ENCODE measurements around the gene ALK.

Gene ALK

GRCh38 chr2:29700560-29700959 lies 220.8 kb downstream of the ALK start:
- DNase-seq = no peak

- DNase-seq = no peak
Observed at GRCh38 chr2:29699045-29699444, 222.3 kb downstream of the ALK start.

GRCh38 chr2:29698216-29698615 lies 223.2 kb downstream of the ALK start:
- DNase-seq = no peak

DNA sequence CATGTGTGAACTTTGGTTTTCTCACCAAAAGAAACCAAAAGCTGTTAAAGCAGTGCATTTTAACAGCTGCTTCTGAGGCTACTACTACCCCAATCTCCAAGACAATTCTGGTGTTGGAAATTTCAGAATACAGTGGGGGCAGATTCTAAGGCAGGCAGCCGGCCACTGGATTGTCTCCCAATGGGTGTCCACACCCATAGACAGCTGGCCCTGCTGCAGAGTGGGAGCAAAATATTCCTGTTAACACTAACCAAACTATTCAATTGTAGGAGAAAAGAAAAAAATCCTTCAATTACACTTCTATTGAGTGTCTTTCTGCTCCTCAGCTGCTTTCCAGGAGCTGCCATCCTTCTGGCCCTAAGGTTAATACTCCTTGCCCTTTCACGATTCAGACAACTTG lies 223.7 kb downstream of the ALK start:
- no peak for DNase-seq

DNA sequence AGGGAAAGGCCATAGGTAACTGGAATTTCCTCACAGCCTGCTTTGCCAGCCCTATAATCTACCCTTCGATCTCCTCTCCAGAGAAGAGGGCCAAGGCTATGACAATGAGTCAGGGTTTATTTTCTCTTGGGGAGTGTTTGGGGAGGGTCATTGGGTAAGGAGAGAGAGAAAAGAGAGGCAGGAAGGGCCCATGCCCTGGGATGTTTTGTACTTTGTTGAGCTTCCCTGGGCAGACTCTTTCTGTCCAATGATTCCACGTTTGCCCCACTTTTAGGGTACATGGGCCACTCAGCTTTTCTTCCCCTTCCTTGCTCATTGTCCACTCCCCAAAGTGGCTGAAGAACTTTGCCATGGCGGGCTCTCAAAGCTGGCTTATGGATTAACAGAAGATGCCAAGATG lies 224.2 kb downstream of the ALK start:
- no peak for DNase-seq

DNA sequence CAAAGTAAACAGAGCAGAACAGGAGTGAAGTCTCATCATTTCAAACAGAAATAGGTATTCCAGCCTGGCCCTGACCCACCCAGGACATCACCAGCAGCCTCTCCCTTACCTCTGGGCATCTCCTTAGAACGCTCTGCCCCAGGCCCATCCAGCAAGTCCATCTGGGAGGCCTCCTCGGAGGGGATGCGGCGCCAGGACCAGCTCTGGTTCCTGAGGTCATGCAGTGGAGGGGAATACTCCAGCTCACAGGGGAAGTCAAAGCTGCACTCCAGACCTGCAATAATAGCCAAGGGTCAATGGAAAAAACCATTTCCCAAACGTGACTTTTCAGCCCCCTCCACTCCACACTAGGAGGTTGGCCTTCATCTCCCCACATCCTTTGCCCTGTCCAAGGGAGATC lies 226.6 kb downstream of the ALK start:
- DNase-seq = no peak

GRCh38 chr2:29691391-29691950 lies 229.9 kb downstream of the ALK start:
- no peak for DNase-seq

DNA sequence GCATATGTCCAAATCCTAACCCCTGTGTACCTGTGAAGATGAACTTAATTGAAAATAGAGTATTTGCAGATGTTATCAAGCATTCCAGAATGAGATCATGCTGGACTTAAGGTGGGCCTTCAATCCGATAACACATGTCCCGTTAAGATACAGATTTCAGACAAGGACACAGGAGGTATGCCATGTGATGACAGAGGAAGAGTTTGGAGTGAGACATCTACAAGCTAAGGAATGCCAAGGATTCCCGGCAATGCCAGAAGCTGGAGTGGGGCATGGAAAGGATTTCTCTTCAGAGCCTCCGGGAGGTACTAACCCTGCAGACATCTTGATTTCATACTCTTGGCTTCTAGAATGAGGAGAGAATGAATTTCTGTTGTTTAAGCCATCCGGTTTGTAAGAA lies 231.7 kb downstream of the ALK start:
- no peak for DNase-seq

- no peak for DNase-seq
Observed at GRCh38 chr2:29688429-29688828, 233.0 kb downstream of the ALK start.

- DNase-seq = no peak
Observed at GRCh38 chr2:29687121-29687520, 234.3 kb downstream of the ALK start.

- no peak for DNase-seq
Observed at GRCh38 chr2:29676886-29677453, 244.4 kb downstream of the ALK start.

DNA sequence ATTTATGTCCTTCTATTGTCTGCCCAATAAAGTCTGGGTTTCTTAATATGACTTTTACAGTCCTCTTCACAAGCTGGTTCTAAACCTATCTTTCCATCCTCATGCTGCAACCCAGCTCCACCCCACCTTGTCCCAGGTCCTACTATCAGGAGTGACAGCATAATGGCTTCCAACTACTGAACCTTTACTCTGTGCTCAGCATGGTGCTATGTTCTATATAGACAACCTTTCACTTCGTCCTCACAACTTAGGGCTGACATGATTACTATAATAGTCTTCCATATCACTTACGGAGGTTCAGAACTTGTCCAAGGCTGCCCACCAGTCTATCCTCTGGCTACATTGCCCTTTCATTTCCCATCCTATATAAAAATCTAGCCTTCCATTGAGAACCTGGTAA lies 256.8 kb downstream of the ALK start:
- no peak for DNase-seq

DNA sequence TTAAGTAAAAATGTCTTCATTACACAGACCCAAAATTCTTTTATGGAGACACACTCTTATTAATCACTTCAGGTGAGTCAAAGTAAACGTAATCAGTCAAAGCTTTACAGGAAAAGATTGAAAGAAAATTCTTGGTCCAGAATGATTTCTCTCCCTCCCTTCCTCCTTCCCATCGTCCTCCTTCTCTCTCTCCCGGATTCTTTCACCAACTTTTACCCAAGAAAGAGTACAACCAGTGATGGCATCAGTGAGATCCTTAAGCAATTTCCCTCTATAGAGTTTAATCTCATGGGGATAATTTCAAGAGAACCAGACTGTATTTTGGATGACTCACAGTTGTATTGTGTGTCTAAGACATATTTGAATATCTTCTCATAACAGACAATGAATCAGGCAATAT lies 258.1 kb downstream of the ALK start:
- DNase-seq = no peak

- DNase-seq = no peak
Observed at GRCh38 chr2:29662861-29663260, 258.5 kb downstream of the ALK start.

GRCh38 chr2:29660201-29660600 lies 261.2 kb downstream of the ALK start:
- DNase-seq = no peak

DNA sequence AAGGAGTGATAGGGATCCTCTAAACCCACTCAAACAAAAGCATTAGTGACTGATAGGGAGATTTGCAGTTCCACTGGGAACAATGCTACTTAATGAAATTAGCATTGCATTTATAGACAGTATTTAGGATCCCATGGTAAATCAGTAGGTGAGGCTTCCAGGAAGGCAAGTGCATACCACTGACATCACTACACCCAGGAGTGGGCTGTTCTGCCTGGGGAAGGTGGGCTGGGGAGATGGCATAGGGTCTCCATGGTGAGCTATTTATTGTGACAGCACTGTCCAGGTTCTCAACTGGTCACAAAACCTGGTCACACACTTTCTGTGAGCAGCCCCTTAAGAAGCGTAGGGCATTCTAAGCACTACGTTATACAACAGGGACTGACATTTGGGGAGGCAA lies 262.2 kb downstream of the ALK start:
- no peak for DNase-seq

DNA sequence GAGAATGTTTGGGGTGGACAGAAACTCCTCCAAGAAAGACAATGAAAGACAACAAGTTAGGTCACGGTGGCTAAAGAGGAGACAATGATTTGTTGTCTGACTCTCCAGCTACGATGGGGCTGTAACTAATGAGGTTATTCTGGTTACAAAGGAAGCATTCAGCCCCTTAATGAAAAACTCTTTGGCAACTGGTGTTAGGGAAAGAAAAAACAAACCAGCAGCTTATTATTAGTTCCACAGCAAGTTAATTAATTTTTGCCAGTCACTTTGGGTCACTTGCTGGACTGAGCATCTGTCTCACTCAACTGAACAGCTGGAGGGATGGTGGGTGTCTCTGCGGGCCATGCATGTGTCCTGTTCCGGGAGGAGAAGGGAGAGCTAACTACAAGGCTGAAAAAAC lies 263.7 kb downstream of the ALK start:
- DNase-seq = no peak

DNA sequence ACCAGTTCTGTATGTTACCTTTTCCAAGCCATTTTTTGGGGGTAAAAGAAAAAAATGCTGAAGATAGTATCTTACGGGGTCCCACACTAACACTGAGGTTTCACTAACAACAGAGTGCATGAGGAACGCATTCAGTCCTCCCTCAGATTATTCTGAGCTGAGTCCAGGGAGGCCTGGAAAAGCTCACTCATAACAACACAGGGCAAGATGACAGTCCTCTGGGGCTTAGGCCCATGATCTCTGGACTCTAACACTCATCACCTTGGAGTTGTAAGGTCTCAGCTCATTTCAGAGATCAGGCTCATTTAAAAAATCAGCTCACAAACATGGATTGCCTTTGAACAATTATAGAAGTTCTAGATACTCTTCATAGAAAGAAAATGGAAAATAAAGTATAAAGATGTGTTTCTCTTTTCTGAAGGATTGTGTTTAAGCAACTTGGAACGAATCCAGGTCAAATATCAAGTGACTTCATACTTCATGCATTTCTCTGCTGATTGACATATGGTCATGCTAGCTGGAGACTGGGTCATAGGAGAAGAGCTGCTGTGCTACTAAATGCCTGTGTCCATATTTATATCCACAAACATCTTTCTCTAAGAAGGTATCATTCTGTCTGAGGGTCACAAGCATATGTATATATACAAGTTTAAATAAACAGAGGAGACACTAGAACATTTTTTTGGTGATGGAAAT lies 265.8 kb downstream of the ALK start:
- no peak for DNase-seq

DNA sequence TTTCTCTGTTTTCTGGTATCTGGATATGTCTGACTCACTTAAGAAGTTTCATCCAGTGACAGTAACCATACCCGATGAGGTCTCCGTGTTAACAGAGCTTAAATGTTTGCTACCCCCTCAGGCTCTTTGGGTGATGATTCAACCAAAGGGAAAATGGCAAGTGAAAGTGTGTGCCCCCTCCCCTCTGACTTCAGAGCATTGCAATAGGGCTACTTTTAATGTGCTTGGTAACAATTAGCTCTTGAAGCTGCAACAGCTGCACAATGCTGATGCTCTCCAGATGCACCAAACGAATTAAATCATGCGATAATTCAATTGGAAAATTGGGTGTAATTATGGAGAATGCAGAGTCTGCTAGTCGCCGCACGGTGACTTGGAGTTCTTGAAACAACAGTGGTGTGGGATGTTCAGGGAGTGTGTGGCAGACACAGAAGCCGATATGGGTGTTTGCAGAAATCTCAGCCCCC lies 270.7 kb downstream of the ALK start:
- no peak for DNase-seq

GRCh38 chr2:29644949-29645348 lies 276.4 kb downstream of the ALK start:
- DNase-seq = no peak

DNA sequence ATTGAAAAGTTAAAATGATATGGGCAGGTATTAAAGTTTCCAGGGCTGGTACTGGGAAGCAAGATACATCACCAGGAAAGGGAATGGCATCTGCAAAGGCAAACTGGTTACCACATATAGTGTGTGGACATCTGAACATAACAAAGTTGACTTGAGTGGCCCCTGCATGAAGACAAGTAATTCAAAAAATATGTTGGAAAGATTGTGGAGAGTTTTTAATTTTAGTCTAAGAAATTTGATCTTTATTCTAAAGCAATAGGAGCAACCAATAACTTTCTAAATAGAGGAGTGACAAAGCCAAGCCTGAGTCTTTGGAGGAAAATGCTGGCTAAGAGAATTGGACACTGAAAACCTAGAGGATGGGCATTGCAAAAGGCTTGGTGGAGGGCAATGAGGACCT lies 278.2 kb downstream of the ALK start:
- DNase-seq = no peak

DNA sequence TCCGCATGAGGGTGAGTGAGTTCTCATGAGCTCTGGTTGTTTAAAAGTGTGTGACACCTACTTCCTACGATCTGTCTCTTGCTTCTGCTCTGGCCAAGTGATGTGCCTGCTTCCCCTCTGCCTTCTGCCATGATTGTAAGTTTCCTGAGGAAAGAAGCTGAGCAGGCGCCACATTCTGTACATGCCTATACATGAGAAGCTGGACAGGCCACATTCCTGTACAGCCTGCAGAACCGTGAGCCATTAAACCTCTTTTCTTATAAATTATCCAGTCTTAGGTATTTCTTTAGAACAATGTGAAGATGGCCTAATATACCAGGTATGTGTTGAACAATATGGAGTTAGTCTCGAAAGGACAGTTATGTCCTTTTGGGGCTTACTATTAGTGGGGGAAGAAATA lies 281.0 kb downstream of the ALK start:
- no peak for DNase-seq

- no peak for DNase-seq
Observed at GRCh38 chr2:29638641-29639040, 282.7 kb downstream of the ALK start.

- DNase-seq = no peak
Observed at GRCh38 chr2:29634916-29635315, 286.5 kb downstream of the ALK start.

GRCh38 chr2:29632018-29632417 lies 289.4 kb downstream of the ALK start:
- DNase-seq = no peak
